ENCODE results near the gene CFAP251. TPM values are rescaled to one million over a fixed set of nuclear protein-coding genes. Genes with fewer than 3 reads are reported as not detected.

CFAP251 gene
- total RNA-seq, 1 experiment from 2014 or later, result 2.6 TPM

DNA sequence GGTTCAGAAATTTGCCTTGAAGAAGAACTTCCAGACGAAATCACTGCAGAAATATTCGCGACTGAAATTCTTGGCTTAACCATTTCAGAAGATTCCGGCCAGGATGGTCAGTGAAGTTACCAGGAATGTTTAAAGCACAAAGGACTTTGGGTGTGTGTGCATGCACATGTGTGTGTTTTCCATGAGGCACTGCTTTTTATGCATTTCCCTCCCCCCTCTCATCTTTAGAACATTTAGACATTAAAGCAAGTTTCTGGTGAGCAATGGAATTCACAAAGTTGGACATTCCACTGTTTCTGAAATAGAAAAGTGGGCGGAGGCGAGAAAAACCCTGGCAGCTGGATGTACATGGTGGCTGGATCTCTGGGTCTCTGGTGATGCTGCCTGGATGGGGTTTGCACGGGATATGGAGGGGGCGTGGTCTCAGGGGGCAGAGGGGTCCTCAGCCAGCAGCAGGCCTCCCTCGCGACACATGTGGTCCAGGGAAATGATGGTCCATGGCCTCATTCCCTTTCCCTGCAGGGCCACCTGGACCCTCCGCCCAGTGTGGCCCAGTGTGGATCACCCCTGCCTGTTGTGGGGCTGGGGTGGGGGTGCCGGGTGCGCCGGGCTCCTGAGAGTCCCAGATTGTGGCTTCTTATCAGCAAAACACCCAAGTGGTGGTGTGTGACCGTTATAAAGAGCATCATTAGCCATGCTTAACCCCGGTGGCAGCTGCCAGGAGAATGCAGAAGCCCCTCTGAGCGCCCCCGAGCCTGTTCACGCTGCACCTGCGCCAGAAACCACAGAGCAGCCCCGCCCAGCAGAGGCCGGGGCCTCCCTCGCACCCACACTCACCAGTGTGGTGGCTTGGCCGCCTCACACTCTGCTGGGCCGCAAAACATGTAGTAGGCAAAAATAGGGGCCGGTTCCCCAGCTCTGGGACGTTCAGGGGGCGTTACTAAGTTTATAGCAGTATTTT is 85.5 kb downstream of the CFAP251 start:
- H3K79me2 ChIP-seq (ENCODE audit: insufficient read depth, low read length), result no peaks in the 10 kb centered on the region
- intact Hi-C loops (cut with micrococcal nuclease), result no loop called here
- no peaks in the 10 kb centered on the region for H3K9me2 ChIP-seq (ENCODE audit: insufficient read depth)
- BruUV-seq (replicated peaks), result no TSS peak
- no peaks in the 10 kb centered on the region for H3K27me3 ChIP-seq (ENCODE audit: insufficient read depth, low read length)
- no peak for DNase-seq (ENCODE audit: low read depth, low spot score)
- H4K20me1 ChIP-seq (ENCODE audit: insufficient read depth), result no peaks in the 10 kb centered on the region
- no peak overlapping the region for H2AFZ ChIP-seq (ENCODE audit: low read depth, low read length, poor library complexity, severe bottlenecking)
- peaks cover 3 to 4% of the 10 kb centered on the region in 2 experiments; a peak in 2 of 4 replicates for H3K9me3 ChIP-seq (ENCODE audit: control insufficient read depth in 1 of 2, insufficient read depth in 1 of 2, low read depth in 1 of 2, low read length in 2 of 2)
- ChIA-PET CTCF (no interaction called here), POLR2A (no interaction called here), RAD21 (ENCODE audit: low non-redundant PET in 1 of 2, low total read pairs in 2 of 2, uncharacterized antibody in 2 of 2, unreplicated experiment in 2 of 2) (no interaction called here)
- H3K36me3 ChIP-seq (ENCODE audit: control insufficient read depth in 1 of 2, insufficient read depth in 2 of 2, low read length in 2 of 2), result no peaks in the 10 kb centered on the region
- no peak overlapping the region for H3K9ac ChIP-seq (ENCODE audit: low read length)
- H3K4me3 ChIP-seq (replicated peaks in 1 of 2; ENCODE audit: low read depth in 1 of 2, low read length in 2 of 2), result no peak overlapping the region
- no peak overlapping the region for H3K27ac ChIP-seq (ENCODE audit: low read depth, low read length)
- no peak for ATAC-seq
- H3K4me1 ChIP-seq (ENCODE audit: control insufficient read depth in 1 of 2, insufficient read depth in 2 of 2, low read length in 2 of 2), result no peaks in the 10 kb centered on the region; a peak in 1 of 4 replicates
- H3K4me2 ChIP-seq (ENCODE audit: low read length), result no peak overlapping the region
- TF ChIP-seq, protein P1, sequence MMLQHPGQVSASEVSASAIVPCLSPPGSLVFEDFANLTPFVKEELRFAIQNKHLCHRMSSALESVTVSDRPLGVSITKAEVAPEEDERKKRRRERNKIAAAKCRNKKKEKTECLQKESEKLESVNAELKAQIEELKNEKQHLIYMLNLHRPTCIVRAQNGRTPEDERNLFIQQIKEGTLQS (IDR thresholded peaks at IDR 0.05), result no peak
- no peak for TF ChIP-seq CEBPB (IDR thresholded peaks at IDR 0.05; ENCODE audit: low read depth)

DNA sequence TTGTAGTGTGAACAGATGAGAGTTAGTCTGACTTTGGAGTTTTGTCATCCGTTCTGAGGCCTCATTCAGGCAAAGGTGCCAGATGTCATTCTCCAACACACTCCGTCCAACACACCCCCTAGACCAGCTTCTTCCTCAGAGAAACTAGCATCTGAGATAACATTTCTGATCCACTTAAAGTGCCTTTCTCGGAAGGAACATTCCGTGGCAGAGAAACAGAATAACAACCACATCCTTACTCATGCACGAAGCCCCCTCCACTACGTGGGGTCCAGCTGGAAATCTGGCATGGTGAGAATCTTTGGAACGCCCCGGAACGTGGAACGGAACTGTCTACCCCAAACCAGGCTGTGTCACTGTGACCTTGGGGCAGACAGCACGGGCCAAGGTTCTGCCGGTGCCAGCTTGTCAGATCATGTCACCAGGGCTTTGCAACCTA is 86.3 kb downstream of the CFAP251 start:
- Histone ChIP-seq H3K4me3 (replicated peaks in 1 of 2; ENCODE audit: low read depth in 1 of 2, low read length in 2 of 2) (no peak overlapping the region), H3K27ac (ENCODE audit: low read depth, low read length) (no peak overlapping the region), H3K9me3 (ENCODE audit: control insufficient read depth in 1 of 2, insufficient read depth in 1 of 2, low read depth in 1 of 2, low read length in 2 of 2) (peaks cover 0 to 3% of the 10 kb centered on the region in 2 experiments; a peak in 1 of 4 replicates), H4K20me1 (ENCODE audit: insufficient read depth) (no peaks in the 10 kb centered on the region), H3K36me3 (ENCODE audit: control insufficient read depth in 1 of 2, insufficient read depth in 2 of 2, low read length in 2 of 2) (no peaks in the 10 kb centered on the region), H3K79me2 (ENCODE audit: insufficient read depth, low read length) (no peaks in the 10 kb centered on the region), H3K9ac (ENCODE audit: low read length) (no peak overlapping the region), H3K4me1 (ENCODE audit: control insufficient read depth in 1 of 2, insufficient read depth in 2 of 2, low read length in 2 of 2) (no peaks in the 10 kb centered on the region; a peak in 1 of 4 replicates), H3K9me2 (ENCODE audit: insufficient read depth) (no peaks in the 10 kb centered on the region), H3K4me2 (ENCODE audit: low read length) (no peak overlapping the region), H3K27me3 (ENCODE audit: insufficient read depth, low read length) (no peaks in the 10 kb centered on the region), H2AFZ (ENCODE audit: low read depth, low read length, poor library complexity, severe bottlenecking) (no peak overlapping the region)
- BruUV-seq (replicated peaks), result no TSS peak
- TF ChIP-seq POLR2A (IDR thresholded peaks at IDR 0.05; ENCODE audit: borderline replicate concordance, extremely low read depth, insufficient read depth, insufficient read length) (no peak), ZFX (IDR thresholded peaks at IDR 0.05) (no peak), ELF1 (IDR thresholded peaks at IDR 0.05; ENCODE audit: borderline replicate concordance, low read depth) (no peak), SP1 (IDR thresholded peaks at IDR 0.05; ENCODE audit: low read depth) (no peak), FOSL1 (IDR thresholded peaks at IDR 0.05; ENCODE audit: low read depth) (no peak), EGR1 (IDR thresholded peaks at IDR 0.05; ENCODE audit: low read depth) (no peak)
- TF ChIP-seq, protein P2, sequence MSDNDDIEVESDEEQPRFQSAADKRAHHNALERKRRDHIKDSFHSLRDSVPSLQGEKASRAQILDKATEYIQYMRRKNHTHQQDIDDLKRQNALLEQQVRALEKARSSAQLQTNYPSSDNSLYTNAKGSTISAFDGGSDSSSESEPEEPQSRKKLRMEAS (IDR thresholded peaks at IDR 0.05), result no peak
- TF ChIP-seq, protein P3, sequence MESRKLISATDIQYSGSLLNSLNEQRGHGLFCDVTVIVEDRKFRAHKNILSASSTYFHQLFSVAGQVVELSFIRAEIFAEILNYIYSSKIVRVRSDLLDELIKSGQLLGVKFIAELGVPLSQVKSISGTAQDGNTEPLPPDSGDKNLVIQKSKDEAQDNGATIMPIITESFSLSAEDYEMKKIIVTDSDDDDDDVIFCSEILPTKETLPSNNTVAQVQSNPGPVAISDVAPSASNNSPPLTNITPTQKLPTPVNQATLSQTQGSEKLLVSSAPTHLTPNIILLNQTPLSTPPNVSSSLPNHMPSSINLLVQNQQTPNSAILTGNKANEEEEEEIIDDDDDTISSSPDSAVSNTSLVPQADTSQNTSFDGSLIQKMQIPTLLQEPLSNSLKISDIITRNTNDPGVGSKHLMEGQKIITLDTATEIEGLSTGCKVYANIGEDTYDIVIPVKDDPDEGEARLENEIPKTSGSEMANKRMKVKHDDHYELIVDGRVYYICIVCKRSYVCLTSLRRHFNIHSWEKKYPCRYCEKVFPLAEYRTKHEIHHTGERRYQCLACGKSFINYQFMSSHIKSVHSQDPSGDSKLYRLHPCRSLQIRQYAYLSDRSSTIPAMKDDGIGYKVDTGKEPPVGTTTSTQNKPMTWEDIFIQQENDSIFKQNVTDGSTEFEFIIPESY (IDR thresholded peaks at IDR 0.05; ENCODE audit: extremely low read depth, insufficient replicate concordance, low read length), result no peak
- intact Hi-C loops (cut with micrococcal nuclease), result no loop called here
- ChIA-PET POLR2A (no interaction called here), CTCF (no interaction called here), RAD21 (ENCODE audit: low non-redundant PET in 1 of 2, low total read pairs in 2 of 2, uncharacterized antibody in 2 of 2, unreplicated experiment in 2 of 2) (no interaction called here)
- DNase-seq (ENCODE audit: low read depth, low spot score), result no peak
- no peak for ATAC-seq

All from HCT116 (cell line).